ENCODE data around the gene IL10. TPM values are rescaled to one million over a fixed set of nuclear protein-coding genes. Genes with fewer than 3 reads are reported as not detected.

Gene IL10
- total RNA-seq, 4 donors from 2014 or later = 0.49 to 1.6 (median 1.0) TPM; not detected in 1

GRCh38 chr1:206812471-206812870 lies 40.2 kb upstream of the IL10 start:
- Histone ChIP-seq H3K36me3 (no peaks in the 10 kb centered on the region), H3K4me1 (no peaks in the 10 kb centered on the region), H3K27ac (no peak overlapping the region), H3K4me3 (no peak overlapping the region), H3K27me3 (peaks cover 5% of the 10 kb centered on the region), H3K9me3 (peaks cover 4% of the 10 kb centered on the region)
- TF ChIP-seq CTCF (IDR thresholded peaks at IDR 0.05) (no peak), EP300 (IDR thresholded peaks at IDR 0.05) (no peak), POLR2A (IDR thresholded peaks at IDR 0.05) (no peak), POLR2AphosphoS5 (IDR thresholded peaks at IDR 0.05) (no peak)
- DNase-seq (ENCODE audit: low spot score in 2 of 2) = no peak
- WGBS = 89% methylated on average over 2 of the region's 2 CpGs

GRCh38 chr1:206809504-206810084 lies 37.3 kb upstream of the IL10 start:
- Histone ChIP-seq H3K36me3 (no peaks in the 10 kb centered on the region), H3K27me3 (peaks cover 5% of the 10 kb centered on the region), H3K4me1 (no peaks in the 10 kb centered on the region), H3K4me3 (no peak overlapping the region), H3K9me3 (peaks cover 4% of the 10 kb centered on the region), H3K27ac (no peak overlapping the region)
- WGBS = 71% methylated on average over 4 of the region's 4 CpGs
- no peak for DNase-seq (ENCODE audit: low spot score in 2 of 2)
- TF ChIP-seq POLR2AphosphoS5 (IDR thresholded peaks at IDR 0.05) (no peak), POLR2A (IDR thresholded peaks at IDR 0.05) (no peak), EP300 (IDR thresholded peaks at IDR 0.05) (no peak), CTCF (IDR thresholded peaks at IDR 0.05) (no peak)

GRCh38 chr1:206808615-206809014 lies 36.3 kb upstream of the IL10 start:
- TF ChIP-seq EP300 (IDR thresholded peaks at IDR 0.05) (no peak), CTCF (IDR thresholded peaks at IDR 0.05) (no peak), POLR2AphosphoS5 (IDR thresholded peaks at IDR 0.05) (no peak), POLR2A (IDR thresholded peaks at IDR 0.05) (no peak)
- Histone ChIP-seq H3K9me3 (peaks cover 4% of the 10 kb centered on the region), H3K4me3 (no peak overlapping the region), H3K27me3 (peaks cover 5% of the 10 kb centered on the region), H3K4me1 (no peaks in the 10 kb centered on the region), H3K36me3 (no peaks in the 10 kb centered on the region), H3K27ac (no peak overlapping the region)
- 66% methylated on average over 2 of the region's 2 CpGs for WGBS
- no peak for DNase-seq (ENCODE audit: low spot score in 2 of 2)

- 83% methylated on average over 1 of the region's 1 CpG for WGBS
- H3K36me3 ChIP-seq = no peaks in the 10 kb centered on the region
- no peaks in the 10 kb centered on the region for H3K4me1 ChIP-seq
- H3K27ac ChIP-seq = no peak overlapping the region
- no peak for DNase-seq (ENCODE audit: low spot score in 2 of 2)
- peaks cover 5% of the 10 kb centered on the region for H3K27me3 ChIP-seq
- no peaks in the 10 kb centered on the region for H3K9me3 ChIP-seq
- H3K4me3 ChIP-seq = no peak overlapping the region
- TF ChIP-seq CTCF (IDR thresholded peaks at IDR 0.05) = no peak
- TF ChIP-seq POLR2A (IDR thresholded peaks at IDR 0.05) = no peak
- TF ChIP-seq POLR2AphosphoS5 (IDR thresholded peaks at IDR 0.05) = no peak
- TF ChIP-seq EP300 (IDR thresholded peaks at IDR 0.05) = no peak
Measured at GRCh38 chr1:206805357-206805756, 33.1 kb upstream of the IL10 start.

- H3K27ac ChIP-seq = no peak overlapping the region
- 85% methylated on average over 1 of the region's 1 CpG for WGBS
- no peaks in the 10 kb centered on the region for H3K4me1 ChIP-seq
- H3K4me3 ChIP-seq = no peak overlapping the region
- DNase-seq (ENCODE audit: low spot score in 2 of 2) = no peak
- H3K9me3 ChIP-seq = no peaks in the 10 kb centered on the region
- H3K36me3 ChIP-seq = no peaks in the 10 kb centered on the region
- peaks cover 5% of the 10 kb centered on the region for H3K27me3 ChIP-seq
- TF ChIP-seq POLR2A (IDR thresholded peaks at IDR 0.05) = no peak
- TF ChIP-seq POLR2AphosphoS5 (IDR thresholded peaks at IDR 0.05) = no peak
- TF ChIP-seq CTCF (IDR thresholded peaks at IDR 0.05) = no peak
Measured at GRCh38 chr1:206804156-206804737, 32.0 kb upstream of the IL10 start.

Data from suprapubic skin (tissue), 4 donors.